H9 (cell line): Measurements from ENCODE around the gene EFL1. TPM values are rescaled to one million over a fixed set of nuclear protein-coding genes. Genes with fewer than 3 reads are reported as not detected.

Experiments used
- DNase-seq: peaks from one replicate; pipeline ENCODE4 v3.0.0-alpha.2; 2017
- H2AFZ ChIP-seq: one replicate; pipeline ENCODE4 v1.6.1; 2013; ENCODE audit warnings: mild to moderate bottlenecking, low read length, control low read depth, moderate library complexity
- H2AK5ac ChIP-seq: 2 replicates; pipeline ENCODE4 v1.6.1; 2013; ENCODE audit warnings: low read length, control low read depth, mixed read lengths; ENCODE audit not compliant: insufficient read length
- H2BK120ac ChIP-seq: one replicate; pipeline ENCODE4 v1.6.1; 2013; ENCODE audit warnings: low read depth, mild to moderate bottlenecking, low read length, control low read depth, inconsistent platforms; ENCODE audit not compliant: poor library complexity, severe bottlenecking
- H2BK12ac ChIP-seq: 2 replicates; pipeline ENCODE4 v1.6.1; 2013; ENCODE audit warnings: low read length, control low read depth, mixed read lengths, low read depth; ENCODE audit not compliant: insufficient read length
- H2BK15ac ChIP-seq: 2 replicates; pipeline ENCODE4 v1.6.1; 2013; ENCODE audit warnings: low read depth, low read length, control low read depth
- H2BK20ac ChIP-seq: one replicate; pipeline ENCODE4 v1.6.1; 2013; ENCODE audit warnings: low read depth, mild to moderate bottlenecking, low read length, control low read depth, inconsistent platforms; ENCODE audit not compliant: poor library complexity, severe bottlenecking
- H2BK5ac ChIP-seq: 2 replicates; pipeline ENCODE4 v1.6.1; 2013; ENCODE audit warnings: low read length, control low read depth, mixed read lengths; ENCODE audit not compliant: insufficient read length
- H3K14ac ChIP-seq: 2 replicates; pipeline ENCODE4 v1.6.1; 2013; ENCODE audit warnings: low read length, control low read depth; ENCODE audit not compliant: insufficient read depth
- H3K18ac ChIP-seq: 2 replicates; pipeline ENCODE4 v1.6.1; 2013; ENCODE audit warnings: low read depth, mild to moderate bottlenecking, mixed read lengths, low read length, control low read depth; ENCODE audit not compliant: insufficient read length
- H3K23ac ChIP-seq: 2 replicates; pipeline ENCODE4 v1.6.1; 2013; ENCODE audit warnings: low read length, control low read depth, mixed read lengths, low read depth; ENCODE audit not compliant: insufficient read length
- H3K23me2 ChIP-seq: 2 replicates; pipeline ENCODE4 v1.6.1; 2013; ENCODE audit warnings: low read depth, mild to moderate bottlenecking, mixed read lengths, low read length, control low read depth; ENCODE audit not compliant: insufficient read length, poor library complexity, severe bottlenecking
- H3K27ac ChIP-seq: 2 replicates; pipeline ENCODE4 v1.5.1; 2013; ENCODE audit warnings: low read length, control low read depth, mixed read lengths, low read depth; ENCODE audit not compliant: insufficient read length
- H3K27me3 ChIP-seq: 2 replicates; pipeline ENCODE4 v1.6.1; 2013; ENCODE audit warnings: low read length, control low read depth, inconsistent platforms; ENCODE audit not compliant: insufficient read depth
- H3K4ac ChIP-seq: 2 replicates; pipeline ENCODE4 v1.6.1; 2013; ENCODE audit warnings: low read depth, mild to moderate bottlenecking, control low read depth, inconsistent platforms, low read length, moderate library complexity
- H3K4me1 ChIP-seq: 2 replicates; pipeline ENCODE4 v1.6.1; 2013; ENCODE audit warnings: low read length, control low read depth, inconsistent platforms; ENCODE audit not compliant: insufficient read depth
- H3K4me2 ChIP-seq: 2 replicates; pipeline ENCODE4 v1.6.1; 2013; ENCODE audit warnings: low read length, control low read depth, mixed read lengths; ENCODE audit not compliant: insufficient read length, insufficient read depth
- H3K56ac ChIP-seq: 2 replicates; pipeline ENCODE4 v1.6.1; 2013; ENCODE audit warnings: low read depth, mild to moderate bottlenecking, mixed read lengths, low read length, control low read depth; ENCODE audit not compliant: insufficient read length
- H3K79me1 ChIP-seq: 2 replicates; pipeline ENCODE4 v1.6.1; 2013; ENCODE audit warnings: low read depth, mild to moderate bottlenecking, moderate library complexity, low read length, control low read depth, inconsistent platforms; ENCODE audit not compliant: insufficient read depth, poor library complexity, severe bottlenecking
- H3K79me2 ChIP-seq: 2 replicates; pipeline ENCODE4 v1.6.1; 2013; ENCODE audit warnings: low read length, control low read depth, inconsistent platforms; ENCODE audit not compliant: insufficient read depth
- H3K9ac ChIP-seq: 2 replicates; pipeline ENCODE4 v1.6.1; 2013; ENCODE audit warnings: low read length, control low read depth, mixed read lengths; ENCODE audit not compliant: insufficient read length; ENCODE audit errors: extremely low read depth
- H3K9me3 ChIP-seq: one replicate; pipeline ENCODE4 v1.6.1; 2013; ENCODE audit warnings: low read depth, low read length, inconsistent platforms; ENCODE audit not compliant: control insufficient read depth
- H3T11ph ChIP-seq: one replicate; pipeline ENCODE4 v1.6.1; 2013; ENCODE audit warnings: mild to moderate bottlenecking, low read length, control low read depth, inconsistent platforms
- H4K20me1 ChIP-seq: one replicate; pipeline ENCODE4 v1.6.1; 2013; ENCODE audit not compliant: control insufficient read depth, insufficient read length, insufficient read depth
- H4K5ac ChIP-seq: 2 replicates; pipeline ENCODE4 v1.6.1; 2013; ENCODE audit warnings: low read depth, mild to moderate bottlenecking, mixed read lengths, low read length, control low read depth; ENCODE audit not compliant: insufficient read length
- H4K8ac ChIP-seq: replicated peaks from 2 replicates; pipeline ENCODE4 v1.6.1; 2013; ENCODE audit warnings: low read length, control low read depth, mixed read lengths, low read depth; ENCODE audit not compliant: insufficient read length
- H4K91ac ChIP-seq: 2 replicates; pipeline ENCODE4 v1.6.1; 2013; ENCODE audit warnings: low read depth, mild to moderate bottlenecking, moderate library complexity, mixed read lengths, low read length, control low read depth; ENCODE audit not compliant: insufficient read length
- H3K27ac Mint-ChIP-seq, 3 experiments: 2 replicates in 2 of 3; 3 replicates in 1 of 3; pipeline ENCODE4 v1.8.0; 2020 to 2021; ENCODE audit warnings: mixed read lengths in 3 of 3, mild to moderate bottlenecking in 1 of 3, moderate library complexity in 1 of 3
- H3K27me3 Mint-ChIP-seq: 2 replicates; pipeline ENCODE4 v1.8.0; 2021; ENCODE audit warnings: low read depth, mild to moderate bottlenecking, moderate library complexity, mixed read lengths
- H3K36me3 Mint-ChIP-seq, 3 experiments: 2 replicates in 2 of 3; 3 replicates in 1 of 3; pipeline ENCODE4 v1.8.0; 2020 to 2021; ENCODE audit warnings: low read depth in 3 of 3, mixed read lengths in 3 of 3; ENCODE audit not compliant: insufficient read depth in 1 of 3
- H3K4me1 Mint-ChIP-seq, 2 experiments: 2 replicates each; pipeline ENCODE4 v1.8.0; 2020; ENCODE audit warnings: mixed read lengths in 2 of 2
- H3K4me3 Mint-ChIP-seq, 2 experiments: 2 replicates in 1 of 2; 3 replicates in 1 of 2; pipeline ENCODE4 v1.8.0; 2020 to 2021; ENCODE audit warnings: mild to moderate bottlenecking in 2 of 2, mixed read lengths in 2 of 2, moderate library complexity in 1 of 2
- H3K9me3 Mint-ChIP-seq, 2 experiments: 2 replicates in 1 of 2; 3 replicates in 1 of 2; pipeline ENCODE4 v1.8.0; 2020; ENCODE audit warnings: mild to moderate bottlenecking in 2 of 2, mixed read lengths in 2 of 2, moderate library complexity in 1 of 2
- CTCF ChIP-seq: fragments of 200-600 bp; sonication (generic); conservative IDR thresholded peaks from 3 replicates; pipeline ENCODE4 v1.8.0; 2021; ENCODE audit warnings: antibody characterized with exemption, mild to moderate bottlenecking
- WGBS: extraction: QIAGEN DNeasy Blood & Tissue Kit; methylation state at CpG from one replicate; pipeline ENCODE4 v1.1.7; 2013; ENCODE audit warnings: missing lambda C conversion rate, low lambda C conversion rate, mixed read lengths; ENCODE audit not compliant: insufficient read length; ENCODE audit errors: extremely low coverage; 5-methylcytosine and 5-hydroxymethylcytosine counted together
- total RNA-seq: library from RNA; stranded (reverse); gene quantifications from 2 replicates; pipeline ENCODE4 v1.2.1, GENCODE V29; 2021

The EFL1 gene
- total RNA-seq, 1 experiment from 2014 or later = 29.4 TPM

GRCh38 chr15:82126346-82126745 is 136.2 kb downstream of the EFL1 start:
- H2BK15ac ChIP-seq = no peak overlapping the region
- WGBS = no CpG with 5 or more reads among the region's 3 CpGs
- no peak overlapping the region for H3K27ac ChIP-seq
- Mint-ChIP-seq H3K4me1 (no peaks in the 10 kb centered on the region), H3K4me3 (no peak overlapping the region), H3K9me3 (no peaks in the 10 kb centered on the region), H3K27ac (no peak overlapping the region), H3K36me3 (peaks cover 0 to 17% (median 1%) of the 10 kb centered on the region in 3 experiments; a peak in 3 of 7 replicates), H3K27me3 (no peaks in the 10 kb centered on the region)
- no peak overlapping the region for H2BK120ac ChIP-seq
- no peak overlapping the region for H4K5ac ChIP-seq
- no peaks in the 10 kb centered on the region for H3K4me1 ChIP-seq
- DNase-seq = no peak
- no peaks in the 10 kb centered on the region for H3K79me2 ChIP-seq
- no peak overlapping the region for H3K4ac ChIP-seq
- H3K4me2 ChIP-seq = no peak overlapping the region
- H3K23ac ChIP-seq = no peak overlapping the region
- no peak for TF ChIP-seq CTCF
- H2AK5ac ChIP-seq = no peak overlapping the region
- H4K20me1 ChIP-seq = no peaks in the 10 kb centered on the region
- H2BK5ac ChIP-seq = no peak overlapping the region
- no peak overlapping the region for H2BK20ac ChIP-seq
- no peaks in the 10 kb centered on the region for H3K23me2 ChIP-seq
- no peak overlapping the region for H2AFZ ChIP-seq
- H3K9me3 ChIP-seq = no peaks in the 10 kb centered on the region
- H3K18ac ChIP-seq = no peak overlapping the region
- no peak overlapping the region for H3T11ph ChIP-seq
- H3K56ac ChIP-seq = no peak overlapping the region
- no peak overlapping the region for H3K9ac ChIP-seq
- no peak overlapping the region for H2BK12ac ChIP-seq
- H4K8ac ChIP-seq = no peak overlapping the region
- no peak overlapping the region for H3K14ac ChIP-seq
- no peaks in the 10 kb centered on the region for H3K79me1 ChIP-seq
- H4K91ac ChIP-seq = no peak overlapping the region
- no peaks in the 10 kb centered on the region for H3K27me3 ChIP-seq
